ENCODE measurements around the gene SCFD2. TPM values are rescaled to one million over a fixed set of nuclear protein-coding genes. Genes with fewer than 3 reads are reported as not detected.

The SCFD2 gene
- total and polyA plus RNA-seq, 2 donors (not counting 3 experiments of a cell fraction or from before 2014, with no cell fraction given) = 12.3 to 22.8 TPM

GRCh38 chr4:53043891-53044650 lies 321.8 kb downstream of the SCFD2 start:
- DNase-seq (ENCODE audit: low read depth, low spot score) = no peak
- CTCF ChIA-PET = interaction anchor here (0.6 to 1.3 kb wide), 3 partner anchors 9 to 225 kb away, joined by 3 read pairs; no protein-coding TSS in a partner anchor
- Histone ChIP-seq H3K4me1 (ENCODE audit: control insufficient read depth, extremely low read depth, insufficient read depth, low read length) (no peaks in the 10 kb centered on the region), H3K4me2 (ENCODE audit: insufficient read depth, low read length) (no peak overlapping the region), H3K9ac (replicated peaks; ENCODE audit: extremely low read depth, insufficient read depth, low read length) (no peak overlapping the region), H3K4me3 (replicated peaks in 1 of 3; ENCODE audit: insufficient read depth in 1 of 3, low read depth in 1 of 3, low read length in 3 of 3) (no peak overlapping the region), H3K27me3 (ENCODE audit: control insufficient read depth in 2 of 2, insufficient read depth in 2 of 2, low read length in 2 of 2) (no peaks in the 10 kb centered on the region), H3K36me3 (ENCODE audit: control insufficient read depth in 2 of 2, extremely low read depth in 1 of 2, insufficient read depth in 2 of 2, low read length in 2 of 2) (no peaks in the 10 kb centered on the region), H3K79me2 (ENCODE audit: control insufficient read depth, insufficient read depth, low read length) (no peaks in the 10 kb centered on the region), H3K9me1 (replicated peaks; ENCODE audit: control insufficient read depth, extremely low read depth, insufficient read depth, low read length) (no peaks in the 10 kb centered on the region), H4K20me1 (replicated peaks; ENCODE audit: control insufficient read depth, extremely low read depth, insufficient read depth, low read length) (no peaks in the 10 kb centered on the region), H3K27ac (ENCODE audit: insufficient read depth, low read depth, low read length) (no peak overlapping the region), H3K9me3 (replicated peaks; ENCODE audit: control insufficient read depth, insufficient read depth, low read length) (no peaks in the 10 kb centered on the region), H2AFZ (ENCODE audit: low read depth, low read length) (no peak overlapping the region)
- no peak for TF ChIP-seq FOS (IDR thresholded peaks at IDR 0.05; ENCODE audit: borderline replicate concordance, insufficient read depth, low read length)
- no peak for TF ChIP-seq POLR2A (IDR thresholded peaks at IDR 0.05; ENCODE audit: low read depth, low read length)
- TF ChIP-seq MAX (IDR thresholded peaks at IDR 0.05; ENCODE audit: insufficient read depth, insufficient read length) = no peak
- no peak for TF ChIP-seq JUN (IDR thresholded peaks at IDR 0.05; ENCODE audit: borderline replicate concordance, insufficient read depth, insufficient read length, low read depth)
- no peak for TF ChIP-seq MYC (IDR thresholded peaks at IDR 0.05; ENCODE audit: low read depth, low read length)
- TF ChIP-seq, protein P1, sequence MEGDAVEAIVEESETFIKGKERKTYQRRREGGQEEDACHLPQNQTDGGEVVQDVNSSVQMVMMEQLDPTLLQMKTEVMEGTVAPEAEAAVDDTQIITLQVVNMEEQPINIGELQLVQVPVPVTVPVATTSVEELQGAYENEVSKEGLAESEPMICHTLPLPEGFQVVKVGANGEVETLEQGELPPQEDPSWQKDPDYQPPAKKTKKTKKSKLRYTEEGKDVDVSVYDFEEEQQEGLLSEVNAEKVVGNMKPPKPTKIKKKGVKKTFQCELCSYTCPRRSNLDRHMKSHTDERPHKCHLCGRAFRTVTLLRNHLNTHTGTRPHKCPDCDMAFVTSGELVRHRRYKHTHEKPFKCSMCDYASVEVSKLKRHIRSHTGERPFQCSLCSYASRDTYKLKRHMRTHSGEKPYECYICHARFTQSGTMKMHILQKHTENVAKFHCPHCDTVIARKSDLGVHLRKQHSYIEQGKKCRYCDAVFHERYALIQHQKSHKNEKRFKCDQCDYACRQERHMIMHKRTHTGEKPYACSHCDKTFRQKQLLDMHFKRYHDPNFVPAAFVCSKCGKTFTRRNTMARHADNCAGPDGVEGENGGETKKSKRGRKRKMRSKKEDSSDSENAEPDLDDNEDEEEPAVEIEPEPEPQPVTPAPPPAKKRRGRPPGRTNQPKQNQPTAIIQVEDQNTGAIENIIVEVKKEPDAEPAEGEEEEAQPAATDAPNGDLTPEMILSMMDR (IDR thresholded peaks at IDR 0.05; ENCODE audit: extremely low read depth in 1 of 2, insufficient read depth in 1 of 2, low read depth in 1 of 2, low read length in 2 of 2) = no peak
- no peak for TF ChIP-seq GATA2 (IDR thresholded peaks at IDR 0.05; ENCODE audit: insufficient read depth, insufficient read length, low read depth, low read length)
- TF ChIP-seq EZH2 (IDR thresholded peaks at IDR 0.05; ENCODE audit: borderline replicate concordance, low read depth, low read length, severe bottlenecking) = no peak
- no peak for TF ChIP-seq POLR2AphosphoS5 (IDR thresholded peaks at IDR 0.05; ENCODE audit: insufficient read depth, low read depth, low read length)
- POLR2A ChIA-PET = interaction anchor here (0.5 kb wide), 1 partner anchor 84 kb away, joined by 7 read pairs; no protein-coding TSS in a partner anchor
- FAIRE-seq = no peak
- no TSS peak for BruUV-seq (replicated peaks)
- intact Hi-C loops (cut with micrococcal nuclease) = no loop called here
- dilution Hi-C loops (cut with MboI; ENCODE audit: extremely low pct_ligation_motif_present, low sequenced_read_pairs) = no loop called here
